SK-N-SH treated with all-trans-retinoic acid at 6 μM for 48 hours (cell line): ENCODE results near the gene TRPM2.

Source experiments
- CREB5 ChIP-seq: fragments of 250-450 bp; sonication (Bioruptor Pico); IDR thresholded peaks from 2 replicates; pipeline ENCODE4 v1.5.1; 2020; ENCODE audit warnings: low read depth, mild to moderate bottlenecking, moderate library complexity
- ISL1 ChIP-seq: fragments of 250-450 bp; sonication (Bioruptor Pico); IDR thresholded peaks from 2 replicates; pipeline ENCODE4 v2.1.2; 2022; ENCODE audit warnings: mild to moderate bottlenecking, moderate library complexity
- PATZ1 ChIP-seq: fragments of 250-450 bp; sonication (Bioruptor Pico); IDR thresholded peaks from 2 replicates; pipeline ENCODE4 v1.8.0; 2020; ENCODE audit warnings: mild to moderate bottlenecking, moderate library complexity, borderline replicate concordance
- POU6F1 ChIP-seq: fragments of 250-450 bp; sonication (Bioruptor Pico); IDR thresholded peaks from 2 replicates; pipeline ENCODE4 v1.8.0; 2021; ENCODE audit warnings: low read depth, mild to moderate bottlenecking, moderate library complexity, borderline replicate concordance
- ZFP3 ChIP-seq: fragments of 250-450 bp; sonication (Bioruptor Pico); IDR thresholded peaks from 2 replicates; pipeline ENCODE4 v1.5.0; 2020; ENCODE audit warnings: mild to moderate bottlenecking, moderate library complexity
- ZNF70 ChIP-seq: fragments of 450-650 bp; formaldehyde crosslinking; IDR thresholded peaks from 2 replicates; pipeline ENCODE4 v1.5.0; 2020; ENCODE audit warnings: mild to moderate bottlenecking, moderate library complexity

- TF ChIP-seq ZNF70 (CRISPR knock-in tag) (no peak), ISL1 (CRISPR knock-in tag) (no peak), CREB5 (CRISPR knock-in tag) (no peak), POU6F1 (no peak), PATZ1 (CRISPR knock-in tag) (no peak), ZFP3 (CRISPR knock-in tag) (no peak)
These were observed 129.3 kb downstream of the TRPM2 start for GRCh38 chr21:44482581-44483287.
